ENCODE measurements around the gene BTBD6.
"Not testable (repeated sequence)": the region's sequence is repeated elsewhere in the genome, so short reads cannot be mapped to it uniquely, and the experiment has no call there.

GRCh38 chr14:105277448-105277847, 29.1 kb downstream of the BTBD6 start:
- not testable (repeated sequence) for TF ChIP-seq RELA (CRISPR knock-in tag; IDR thresholded peaks at IDR 0.05; ENCODE audit: borderline replicate concordance); USF1 (CRISPR knock-in tag; IDR thresholded peaks at IDR 0.05); ZNF232 (CRISPR knock-in tag; IDR thresholded peaks at IDR 0.05); FOXK1 (CRISPR knock-in tag; IDR thresholded peaks at IDR 0.05); NR3C1 (CRISPR knock-in tag; conservative IDR thresholded peaks at IDR 0.05; ENCODE audit: low read depth); HMGA2 (CRISPR knock-in tag; IDR thresholded peaks at IDR 0.05); ZNF416 (CRISPR knock-in tag; IDR thresholded peaks at IDR 0.05); ZBTB21 (CRISPR knock-in tag; IDR thresholded peaks at IDR 0.05; ENCODE audit: borderline replicate concordance)
- TF ChIP-seq, protein P1, sequence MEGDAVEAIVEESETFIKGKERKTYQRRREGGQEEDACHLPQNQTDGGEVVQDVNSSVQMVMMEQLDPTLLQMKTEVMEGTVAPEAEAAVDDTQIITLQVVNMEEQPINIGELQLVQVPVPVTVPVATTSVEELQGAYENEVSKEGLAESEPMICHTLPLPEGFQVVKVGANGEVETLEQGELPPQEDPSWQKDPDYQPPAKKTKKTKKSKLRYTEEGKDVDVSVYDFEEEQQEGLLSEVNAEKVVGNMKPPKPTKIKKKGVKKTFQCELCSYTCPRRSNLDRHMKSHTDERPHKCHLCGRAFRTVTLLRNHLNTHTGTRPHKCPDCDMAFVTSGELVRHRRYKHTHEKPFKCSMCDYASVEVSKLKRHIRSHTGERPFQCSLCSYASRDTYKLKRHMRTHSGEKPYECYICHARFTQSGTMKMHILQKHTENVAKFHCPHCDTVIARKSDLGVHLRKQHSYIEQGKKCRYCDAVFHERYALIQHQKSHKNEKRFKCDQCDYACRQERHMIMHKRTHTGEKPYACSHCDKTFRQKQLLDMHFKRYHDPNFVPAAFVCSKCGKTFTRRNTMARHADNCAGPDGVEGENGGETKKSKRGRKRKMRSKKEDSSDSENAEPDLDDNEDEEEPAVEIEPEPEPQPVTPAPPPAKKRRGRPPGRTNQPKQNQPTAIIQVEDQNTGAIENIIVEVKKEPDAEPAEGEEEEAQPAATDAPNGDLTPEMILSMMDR (IDR thresholded peaks at IDR 0.05): not testable (repeated sequence)
- TF ChIP-seq, protein P2, sequence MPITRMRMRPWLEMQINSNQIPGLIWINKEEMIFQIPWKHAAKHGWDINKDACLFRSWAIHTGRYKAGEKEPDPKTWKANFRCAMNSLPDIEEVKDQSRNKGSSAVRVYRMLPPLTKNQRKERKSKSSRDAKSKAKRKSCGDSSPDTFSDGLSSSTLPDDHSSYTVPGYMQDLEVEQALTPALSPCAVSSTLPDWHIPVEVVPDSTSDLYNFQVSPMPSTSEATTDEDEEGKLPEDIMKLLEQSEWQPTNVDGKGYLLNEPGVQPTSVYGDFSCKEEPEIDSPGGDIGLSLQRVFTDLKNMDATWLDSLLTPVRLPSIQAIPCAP (CRISPR knock-in tag; IDR thresholded peaks at IDR 0.05): not testable (repeated sequence)
